22Rv1 (cell line): ENCODE measurements around the gene SUN5.

ENCODE experiments used
- H3K27ac ChIP-seq: fragments of 450-650 bp; 2 replicates; pipeline ENCODE4 v1.5.1; 2017
- ZFX ChIP-seq: fragments of 450-650 bp; IDR thresholded peaks from 2 replicates; pipeline ENCODE4 v1.6.1; 2017; ENCODE audit warnings: antibody characterized with exemption, borderline replicate concordance
- TF ChIP-seq, protein P1 (sequence below): fragments of 450-650 bp; IDR thresholded peaks from 2 replicates; pipeline ENCODE4 v1.5.1; 2017; ENCODE audit warnings: mild to moderate bottlenecking

SUN5 gene

DNA sequence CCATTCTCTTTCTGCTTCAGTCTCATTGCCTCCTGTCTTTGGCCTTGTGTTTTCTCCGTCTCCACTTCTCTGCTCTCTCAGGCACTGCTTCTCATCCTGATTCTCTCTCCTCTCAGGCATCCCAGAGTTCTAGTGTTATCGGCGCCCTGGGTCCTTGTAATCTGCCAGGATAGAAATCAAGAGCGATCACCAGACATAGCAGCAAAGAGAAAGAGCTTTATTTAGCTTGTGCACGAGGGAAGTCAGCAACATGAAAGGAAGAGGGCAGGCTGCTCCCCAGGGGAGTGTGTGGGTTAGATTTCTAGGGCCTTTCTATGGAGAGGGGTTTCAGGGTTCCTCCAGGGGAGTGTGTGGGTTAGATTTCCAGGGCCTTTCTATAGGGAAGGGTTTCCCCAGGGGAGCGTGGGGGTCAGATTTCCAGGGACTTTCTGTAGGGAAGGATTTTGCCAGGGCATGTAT is 32.5 kb downstream of the SUN5 start:
- no peak for TF ChIP-seq ZFX
- TF ChIP-seq, protein P1, sequence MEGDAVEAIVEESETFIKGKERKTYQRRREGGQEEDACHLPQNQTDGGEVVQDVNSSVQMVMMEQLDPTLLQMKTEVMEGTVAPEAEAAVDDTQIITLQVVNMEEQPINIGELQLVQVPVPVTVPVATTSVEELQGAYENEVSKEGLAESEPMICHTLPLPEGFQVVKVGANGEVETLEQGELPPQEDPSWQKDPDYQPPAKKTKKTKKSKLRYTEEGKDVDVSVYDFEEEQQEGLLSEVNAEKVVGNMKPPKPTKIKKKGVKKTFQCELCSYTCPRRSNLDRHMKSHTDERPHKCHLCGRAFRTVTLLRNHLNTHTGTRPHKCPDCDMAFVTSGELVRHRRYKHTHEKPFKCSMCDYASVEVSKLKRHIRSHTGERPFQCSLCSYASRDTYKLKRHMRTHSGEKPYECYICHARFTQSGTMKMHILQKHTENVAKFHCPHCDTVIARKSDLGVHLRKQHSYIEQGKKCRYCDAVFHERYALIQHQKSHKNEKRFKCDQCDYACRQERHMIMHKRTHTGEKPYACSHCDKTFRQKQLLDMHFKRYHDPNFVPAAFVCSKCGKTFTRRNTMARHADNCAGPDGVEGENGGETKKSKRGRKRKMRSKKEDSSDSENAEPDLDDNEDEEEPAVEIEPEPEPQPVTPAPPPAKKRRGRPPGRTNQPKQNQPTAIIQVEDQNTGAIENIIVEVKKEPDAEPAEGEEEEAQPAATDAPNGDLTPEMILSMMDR, result no peak
- H3K27ac ChIP-seq, result no peak overlapping the region

GRCh38 chr20:32970973-32971300 is 33.3 kb downstream of the SUN5 start:
- TF ChIP-seq, protein P1, result no peak
- TF ChIP-seq ZFX, result no peak
- H3K27ac ChIP-seq, result no peak overlapping the region

- TF ChIP-seq, protein P1, result no peak
- TF ChIP-seq ZFX, result no peak
- no peak overlapping the region for H3K27ac ChIP-seq
Measured at GRCh38 chr20:32970115-32970972, 33.9 kb downstream of the SUN5 start.

- TF ChIP-seq, protein P1, result no peak
- no peak for TF ChIP-seq ZFX
- no peak overlapping the region for H3K27ac ChIP-seq
Measured at GRCh38 chr20:32969356-32970114, 34.7 kb downstream of the SUN5 start.

DNA sequence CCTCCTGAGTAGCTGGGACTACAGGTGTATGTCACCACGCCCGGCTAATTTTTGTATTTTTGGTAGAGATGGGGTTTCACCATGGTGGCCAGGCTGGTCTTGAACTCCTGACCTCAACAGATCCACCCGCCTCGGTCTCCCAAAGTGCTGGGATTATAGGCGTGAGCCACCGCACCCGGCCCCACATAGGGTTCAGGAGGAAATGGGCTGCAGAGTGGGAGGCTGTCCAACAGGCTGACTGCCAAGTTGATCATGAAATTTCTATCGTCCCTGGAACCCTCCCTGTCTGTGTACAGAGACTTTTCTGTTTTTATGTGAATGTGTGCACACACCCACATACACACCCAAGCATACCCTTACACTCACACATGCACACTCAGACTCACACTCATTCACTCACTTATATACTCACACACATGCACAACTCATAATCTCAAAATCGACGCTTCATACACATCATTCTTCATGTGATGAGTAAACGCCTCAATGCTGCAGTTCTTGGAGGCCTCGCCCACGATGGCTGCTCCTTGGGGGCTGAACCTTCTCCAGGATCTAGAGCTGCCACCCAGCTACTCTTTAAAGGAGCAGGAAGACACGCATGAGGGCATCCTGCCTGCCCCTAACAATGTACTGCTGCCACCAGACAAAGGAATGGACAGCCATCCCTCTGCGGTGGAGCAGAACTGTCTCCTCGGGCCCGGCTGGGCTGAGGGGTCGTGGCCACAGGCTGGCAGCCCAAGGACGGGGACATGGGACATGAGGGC is 35.6 kb downstream of the SUN5 start:
- H3K27ac ChIP-seq, result no peak overlapping the region
- no peak for TF ChIP-seq ZFX
- TF ChIP-seq, protein P1, result no peak

DNA sequence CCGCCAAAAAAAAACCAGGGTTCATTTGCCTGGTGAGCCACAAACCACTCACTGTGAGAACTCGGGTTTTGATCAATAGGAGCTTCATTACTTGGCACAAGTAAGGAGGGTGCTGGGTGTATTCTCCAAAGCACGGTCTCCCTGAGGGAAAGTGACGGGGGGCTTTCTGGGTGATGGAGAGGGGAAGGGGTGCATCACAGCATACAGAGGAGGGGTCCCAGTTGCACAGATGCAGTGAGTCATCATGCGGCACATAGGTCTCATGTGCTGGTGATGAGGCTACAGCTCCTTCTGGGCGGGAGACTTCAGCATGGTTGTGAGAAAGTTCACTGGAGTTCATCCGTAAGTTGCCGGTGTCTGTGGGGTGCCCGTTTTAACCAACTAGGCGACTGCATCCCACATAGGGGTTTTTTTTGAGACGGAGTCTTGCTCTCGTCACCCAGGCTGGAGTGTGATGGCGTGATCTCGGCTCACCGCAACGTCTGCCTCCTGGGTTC is 36.2 kb downstream of the SUN5 start:
- TF ChIP-seq, protein P1, result no peak
- TF ChIP-seq ZFX, result no peak
- H3K27ac ChIP-seq, result no peak overlapping the region
